ENCODE data around the gene CFAP100.

- no peak for TF ChIP-seq EZH2 (IDR thresholded peaks at IDR 0.05; ENCODE audit: low read depth)
- TF ChIP-seq, protein P1, sequence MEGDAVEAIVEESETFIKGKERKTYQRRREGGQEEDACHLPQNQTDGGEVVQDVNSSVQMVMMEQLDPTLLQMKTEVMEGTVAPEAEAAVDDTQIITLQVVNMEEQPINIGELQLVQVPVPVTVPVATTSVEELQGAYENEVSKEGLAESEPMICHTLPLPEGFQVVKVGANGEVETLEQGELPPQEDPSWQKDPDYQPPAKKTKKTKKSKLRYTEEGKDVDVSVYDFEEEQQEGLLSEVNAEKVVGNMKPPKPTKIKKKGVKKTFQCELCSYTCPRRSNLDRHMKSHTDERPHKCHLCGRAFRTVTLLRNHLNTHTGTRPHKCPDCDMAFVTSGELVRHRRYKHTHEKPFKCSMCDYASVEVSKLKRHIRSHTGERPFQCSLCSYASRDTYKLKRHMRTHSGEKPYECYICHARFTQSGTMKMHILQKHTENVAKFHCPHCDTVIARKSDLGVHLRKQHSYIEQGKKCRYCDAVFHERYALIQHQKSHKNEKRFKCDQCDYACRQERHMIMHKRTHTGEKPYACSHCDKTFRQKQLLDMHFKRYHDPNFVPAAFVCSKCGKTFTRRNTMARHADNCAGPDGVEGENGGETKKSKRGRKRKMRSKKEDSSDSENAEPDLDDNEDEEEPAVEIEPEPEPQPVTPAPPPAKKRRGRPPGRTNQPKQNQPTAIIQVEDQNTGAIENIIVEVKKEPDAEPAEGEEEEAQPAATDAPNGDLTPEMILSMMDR (conservative IDR thresholded peaks at IDR 0.05), result no peak
Observed at GRCh38 chr3:126354776-126355175, 39.9 kb upstream of the CFAP100 start.

Measured in PC-9 (cell line).